ENCODE data around the gene ZNF202.
"Not testable (repeated sequence)": the region's sequence is repeated elsewhere in the genome, so short reads cannot be mapped to it uniquely, and the experiment has no call there.

ZNF202 gene

GRCh38 chr11:123725995-123726655, 15.3 kb downstream of the ZNF202 start:
- H3K4me2 ChIP-seq (ENCODE audit: low read length) = no peak overlapping the region
- H3F3A ChIP-seq (ENCODE audit: control insufficient read depth, insufficient read depth) = no peaks in the 10 kb centered on the region
- no peaks in the 10 kb centered on the region for H4K20me1 ChIP-seq (ENCODE audit: control insufficient read depth, insufficient read depth, low read depth, low read length)
- no peaks in the 10 kb centered on the region for H3K9me2 ChIP-seq (replicated peaks; ENCODE audit: control insufficient read depth, low read length)
- no peaks in the 10 kb centered on the region for H3K9me3 ChIP-seq (ENCODE audit: control insufficient read depth, insufficient read depth, low read length)
- H3K4me1 ChIP-seq (ENCODE audit: control insufficient read depth, low read length) = no peaks in the 10 kb centered on the region
- H3K27ac ChIP-seq (ENCODE audit: low read depth, low read length) = no peak overlapping the region
- no peaks in the 10 kb centered on the region for H3K79me2 ChIP-seq (ENCODE audit: control insufficient read depth, low read length)
- no peak overlapping the region for H3K4me3 ChIP-seq (ENCODE audit: low read length)
- TF ChIP-seq CTCF (IDR thresholded peaks at IDR 0.05; ENCODE audit: low read depth, low read length, poor library complexity, severe bottlenecking) = no peak
- no peak for TF ChIP-seq EZH2phosphoT487 (IDR thresholded peaks at IDR 0.05; ENCODE audit: borderline replicate concordance, low read length)
- peaks cover 73% of the 10 kb centered on the region for H3K36me3 ChIP-seq (ENCODE audit: control insufficient read depth, low read length)
- H3K27me3 ChIP-seq (ENCODE audit: control insufficient read depth, low read length) = no peaks in the 10 kb centered on the region

GRCh38 chr11:123719452-123719851, 22.0 kb downstream of the ZNF202 start:
- Histone ChIP-seq H3K36me3 (ENCODE audit: control insufficient read depth, low read length) (peaks cover 7% of the 10 kb centered on the region), H3K79me2 (ENCODE audit: control insufficient read depth, low read length) (no peaks in the 10 kb centered on the region), H3K4me1 (ENCODE audit: control insufficient read depth, low read length) (no peaks in the 10 kb centered on the region), H3K9me2 (replicated peaks; ENCODE audit: control insufficient read depth, low read length) (no peaks in the 10 kb centered on the region), H3K9me3 (ENCODE audit: control insufficient read depth, insufficient read depth, low read length) (no peaks in the 10 kb centered on the region), H3K27ac (ENCODE audit: low read depth, low read length) (no peak overlapping the region), H3F3A (ENCODE audit: control insufficient read depth, insufficient read depth) (no peaks in the 10 kb centered on the region), H3K27me3 (ENCODE audit: control insufficient read depth, low read length) (peaks cover 7% of the 10 kb centered on the region; the same call in 1 of the 2 replicates), H4K20me1 (ENCODE audit: control insufficient read depth, insufficient read depth, low read depth, low read length) (no peaks in the 10 kb centered on the region), H3K4me2 (ENCODE audit: low read length) (no peak overlapping the region), H3K4me3 (ENCODE audit: low read length) (no peak overlapping the region)
- TF ChIP-seq CTCF (IDR thresholded peaks at IDR 0.05; ENCODE audit: low read depth, low read length, poor library complexity, severe bottlenecking) (no peak), EZH2phosphoT487 (IDR thresholded peaks at IDR 0.05; ENCODE audit: borderline replicate concordance, low read length) (no peak)

- Histone ChIP-seq H3K4me3 (ENCODE audit: low read length) (no peak overlapping the region), H3K9me3 (ENCODE audit: control insufficient read depth, insufficient read depth, low read length) (no peaks in the 10 kb centered on the region), H4K20me1 (ENCODE audit: control insufficient read depth, insufficient read depth, low read depth, low read length) (no peaks in the 10 kb centered on the region), H3K36me3 (ENCODE audit: control insufficient read depth, low read length) (no peaks in the 10 kb centered on the region; the same call in 1 of the 2 replicates), H3K27me3 (ENCODE audit: control insufficient read depth, low read length) (peaks cover 7% of the 10 kb centered on the region; the same call in 1 of the 2 replicates), H3K4me1 (ENCODE audit: control insufficient read depth, low read length) (no peaks in the 10 kb centered on the region), H3K9me2 (replicated peaks; ENCODE audit: control insufficient read depth, low read length) (no peaks in the 10 kb centered on the region), H3K4me2 (ENCODE audit: low read length) (no peak overlapping the region), H3K27ac (ENCODE audit: low read depth, low read length) (no peak overlapping the region), H3K79me2 (ENCODE audit: control insufficient read depth, low read length) (no peaks in the 10 kb centered on the region), H3F3A (ENCODE audit: control insufficient read depth, insufficient read depth) (no peaks in the 10 kb centered on the region)
- TF ChIP-seq EZH2phosphoT487 (IDR thresholded peaks at IDR 0.05; ENCODE audit: borderline replicate concordance, low read length) = no peak
Observed at GRCh38 chr11:123718469-123718868, 23.0 kb downstream of the ZNF202 start.

GRCh38 chr11:123718063-123718462, 23.4 kb downstream of the ZNF202 start:
- H3K9me3 ChIP-seq (ENCODE audit: control insufficient read depth, insufficient read depth, low read length) = no peaks in the 10 kb centered on the region
- no peaks in the 10 kb centered on the region for H4K20me1 ChIP-seq (ENCODE audit: control insufficient read depth, insufficient read depth, low read depth, low read length)
- no peaks in the 10 kb centered on the region for H3K79me2 ChIP-seq (ENCODE audit: control insufficient read depth, low read length)
- no peaks in the 10 kb centered on the region for H3K9me2 ChIP-seq (replicated peaks; ENCODE audit: control insufficient read depth, low read length)
- no peaks in the 10 kb centered on the region for H3K4me1 ChIP-seq (ENCODE audit: control insufficient read depth, low read length)
- TF ChIP-seq EZH2phosphoT487 (IDR thresholded peaks at IDR 0.05; ENCODE audit: borderline replicate concordance, low read length) (no peak), CTCF (IDR thresholded peaks at IDR 0.05; ENCODE audit: low read depth, low read length, poor library complexity, severe bottlenecking) (no peak)
- no peak overlapping the region for H3K4me2 ChIP-seq (ENCODE audit: low read length)
- no peaks in the 10 kb centered on the region for H3K36me3 ChIP-seq (ENCODE audit: control insufficient read depth, low read length)
- no peak overlapping the region for H3K27ac ChIP-seq (ENCODE audit: low read depth, low read length)
- H3K27me3 ChIP-seq (ENCODE audit: control insufficient read depth, low read length) = peaks cover 7% of the 10 kb centered on the region; the same call in 1 of the 2 replicates
- H3K4me3 ChIP-seq (ENCODE audit: low read length) = no peak overlapping the region
- no peaks in the 10 kb centered on the region for H3F3A ChIP-seq (ENCODE audit: control insufficient read depth, insufficient read depth)

GRCh38 chr11:123712627-123713026, 28.8 kb downstream of the ZNF202 start:
- H3K79me2 ChIP-seq (ENCODE audit: control insufficient read depth, low read length); H3K27ac ChIP-seq (ENCODE audit: low read depth, low read length); H3K4me1 ChIP-seq (ENCODE audit: control insufficient read depth, low read length); H4K20me1 ChIP-seq (ENCODE audit: control insufficient read depth, insufficient read depth, low read depth, low read length); H3F3A ChIP-seq (ENCODE audit: control insufficient read depth, insufficient read depth); H3K27me3 ChIP-seq (ENCODE audit: control insufficient read depth, low read length); H3K4me2 ChIP-seq (ENCODE audit: low read length); H3K4me3 ChIP-seq (ENCODE audit: low read length); H3K9me2 ChIP-seq (replicated peaks; ENCODE audit: control insufficient read depth, low read length); H3K9me3 ChIP-seq (ENCODE audit: control insufficient read depth, insufficient read depth, low read length); H3K36me3 ChIP-seq (ENCODE audit: control insufficient read depth, low read length): not testable (repeated sequence)

Data from DOHH2 (cell line).